KG1 (cell line): ENCODE measurements around the gene BLACAT1.

Experiments
- DNase-seq: peaks from one replicate; lab custom pipeline; 2025; lab: John Stamatoyannopoulos, UW

BLACAT1 gene

DNA sequence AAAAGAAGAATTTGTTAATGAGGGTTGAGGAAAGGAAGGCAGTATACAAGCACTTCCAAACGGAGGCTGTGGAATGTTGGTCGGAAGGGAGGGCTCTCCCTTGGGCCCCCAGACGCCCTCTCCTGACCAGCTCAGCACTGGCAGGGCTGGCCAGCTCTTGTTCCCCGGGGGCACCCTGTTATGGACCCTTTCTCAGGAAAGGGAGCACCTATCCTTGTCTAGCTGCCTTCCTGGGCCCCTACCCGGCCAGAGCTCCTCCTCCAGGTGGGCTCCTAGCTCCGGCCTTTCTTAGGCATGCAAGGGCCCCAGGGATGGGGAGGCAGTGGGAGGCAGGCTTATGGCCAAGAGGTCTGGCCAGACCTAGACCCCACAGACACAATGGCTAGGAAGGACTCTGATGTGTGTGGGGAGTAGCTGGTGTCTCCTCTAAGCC lies 926 bp downstream of the BLACAT1 start:
- no peak for DNase-seq

DNA sequence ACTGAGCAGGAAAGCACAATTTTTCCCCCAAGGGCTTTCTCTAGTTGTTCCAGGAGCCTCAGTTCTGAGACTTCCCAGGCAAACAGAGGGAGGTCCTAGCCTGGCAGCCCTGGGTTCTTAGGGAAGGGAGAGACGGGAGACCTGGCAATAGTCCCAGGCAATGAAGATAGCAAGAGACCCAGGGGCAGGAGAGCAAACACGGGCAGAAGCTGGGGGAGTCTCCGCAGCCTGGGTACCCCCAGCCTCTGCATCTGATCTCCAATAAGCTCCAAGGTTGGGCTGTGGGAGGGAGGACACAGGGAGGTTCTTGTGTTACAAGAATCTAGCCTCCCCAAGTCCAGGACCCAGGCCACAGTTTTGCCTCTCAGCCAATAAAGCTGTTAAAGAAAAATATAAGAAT lies 2.4 kb downstream of the BLACAT1 start:
- no peak for DNase-seq

DNA sequence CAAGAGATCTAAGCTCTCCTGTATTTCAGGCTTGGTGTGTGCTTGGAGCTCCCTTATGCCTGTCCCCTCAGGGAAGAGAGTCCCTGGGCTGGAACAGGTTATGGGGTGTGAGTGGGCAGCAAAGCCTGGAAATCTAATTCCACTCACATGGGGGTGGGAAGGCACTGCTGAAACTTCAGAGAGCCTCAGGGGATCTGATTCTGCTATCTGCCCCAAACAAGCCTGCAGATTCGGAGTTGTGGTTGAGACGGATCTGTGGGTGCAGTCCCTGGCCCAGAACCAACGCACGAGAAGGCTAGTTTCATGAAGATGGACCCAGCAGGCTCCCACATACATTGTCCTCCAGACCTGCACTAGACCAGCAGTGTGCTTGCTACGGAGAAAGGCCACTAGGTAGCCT lies 2.9 kb downstream of the BLACAT1 start:
- DNase-seq = no peak

DNA sequence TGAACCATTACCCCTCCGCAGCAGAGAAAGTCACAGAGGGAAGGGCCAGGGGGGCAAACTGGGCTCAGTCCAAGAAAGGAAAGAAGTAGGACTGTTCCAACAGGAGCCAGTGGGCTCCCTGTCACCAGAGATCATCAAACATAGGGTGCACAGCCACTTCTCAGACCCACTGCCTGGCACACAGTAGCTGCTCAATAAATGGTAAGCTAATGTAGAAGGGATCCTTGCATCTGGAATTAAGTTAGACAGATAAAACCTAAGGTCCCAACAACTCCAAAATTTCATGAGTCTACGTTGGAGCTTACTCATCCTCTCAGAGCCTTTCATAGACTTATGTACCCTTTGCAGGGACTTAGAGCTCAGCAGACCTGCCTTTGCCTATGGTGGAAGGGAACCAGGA lies 3.5 kb downstream of the BLACAT1 start:
- DNase-seq = no peak

DNA sequence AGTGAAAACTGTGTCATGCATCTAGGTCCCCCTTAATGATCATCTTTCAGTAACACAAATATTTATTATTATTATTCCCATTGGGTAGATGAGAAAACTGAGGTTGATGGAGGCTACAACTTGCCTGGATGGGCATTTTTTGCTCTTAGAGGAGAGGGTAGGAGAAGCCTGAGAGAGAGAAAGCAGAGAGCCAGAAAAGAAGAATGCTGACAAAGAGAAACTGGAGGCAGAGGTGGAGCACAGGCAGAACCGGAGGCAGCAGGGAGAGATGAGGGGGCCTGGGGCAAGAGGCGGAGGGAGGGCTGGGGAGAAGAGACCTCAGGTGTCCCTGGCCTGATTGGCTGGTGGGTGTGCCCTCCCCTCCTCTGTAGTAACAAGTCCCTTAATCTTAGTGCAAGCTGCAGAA lies 4.1 kb downstream of the BLACAT1 start:
- DNase-seq = no peak

DNA sequence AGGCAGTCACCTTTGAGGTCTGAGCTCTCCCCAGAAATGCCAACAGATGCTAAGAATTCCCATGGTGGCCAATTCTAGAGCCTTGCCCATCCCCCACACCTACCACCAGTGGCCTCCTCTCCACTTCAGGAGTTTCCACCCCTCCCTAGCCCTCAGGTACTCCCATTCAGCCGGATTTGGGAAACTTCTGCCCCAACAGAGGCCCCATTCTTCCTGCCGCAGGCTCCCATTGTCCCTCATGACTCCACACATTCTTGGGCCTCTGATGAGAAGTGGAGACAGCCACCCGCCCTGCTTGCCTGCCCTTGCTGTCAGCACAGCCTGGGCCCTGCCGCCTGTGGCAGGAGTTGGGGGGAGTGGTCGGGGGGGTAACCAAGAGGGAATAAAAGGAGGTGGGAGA lies 4.6 kb downstream of the BLACAT1 start:
- no peak for DNase-seq

DNA sequence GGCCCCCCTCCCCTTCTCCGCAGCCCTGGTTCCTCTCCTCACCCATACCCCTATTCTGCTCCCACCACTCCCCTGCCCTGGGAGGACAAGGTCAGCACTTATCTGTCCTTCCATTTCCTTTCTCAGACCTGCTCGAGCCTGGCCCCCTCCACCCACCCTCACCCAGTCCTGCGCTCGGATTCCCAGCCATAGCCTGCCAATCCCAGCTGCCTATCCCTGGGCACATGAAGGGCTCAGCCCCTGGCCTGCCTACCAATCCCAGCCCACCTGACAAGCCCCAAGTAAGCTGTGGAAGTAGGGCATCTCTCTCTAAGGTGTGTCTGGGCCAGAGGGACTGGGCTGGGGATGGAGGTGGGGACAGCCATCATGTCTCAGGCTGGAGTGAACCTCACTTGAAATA lies 5.4 kb downstream of the BLACAT1 start:
- no peak for DNase-seq

DNA sequence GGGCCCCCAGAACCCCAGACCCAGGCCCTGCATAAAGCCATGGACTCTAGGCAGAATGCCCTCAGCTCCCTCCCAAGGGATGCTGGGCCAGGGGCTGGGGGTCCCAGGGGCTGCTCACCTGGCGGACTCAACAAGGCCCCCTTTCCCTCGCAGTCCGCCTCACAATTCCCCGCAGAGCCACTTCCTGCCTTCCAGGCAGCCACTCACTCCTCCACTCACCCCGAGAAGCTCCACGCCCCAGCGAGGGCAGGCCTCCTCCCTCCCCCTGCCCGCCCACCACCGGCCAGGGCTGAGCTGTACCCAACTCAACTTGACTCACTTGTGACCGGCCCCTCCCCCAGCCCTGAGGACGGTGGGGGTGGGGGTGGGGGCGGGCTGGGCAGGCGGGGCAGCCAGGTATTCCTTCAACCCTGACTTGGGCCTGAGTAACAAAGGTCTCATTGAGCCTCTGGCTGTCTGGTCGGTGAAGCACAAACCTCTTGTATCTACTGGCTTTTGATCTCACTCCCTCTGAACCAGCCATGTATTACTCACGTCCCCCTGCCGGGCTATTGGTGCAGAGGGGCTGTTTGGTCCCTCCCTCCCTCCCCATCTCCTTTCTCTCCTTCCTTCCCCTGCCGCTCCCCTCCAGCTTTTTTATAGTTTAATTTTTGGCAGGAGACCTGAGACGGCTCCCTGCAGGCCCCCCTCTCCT lies 5.9 kb downstream of the BLACAT1 start:
- DNase-seq = no peak

DNA sequence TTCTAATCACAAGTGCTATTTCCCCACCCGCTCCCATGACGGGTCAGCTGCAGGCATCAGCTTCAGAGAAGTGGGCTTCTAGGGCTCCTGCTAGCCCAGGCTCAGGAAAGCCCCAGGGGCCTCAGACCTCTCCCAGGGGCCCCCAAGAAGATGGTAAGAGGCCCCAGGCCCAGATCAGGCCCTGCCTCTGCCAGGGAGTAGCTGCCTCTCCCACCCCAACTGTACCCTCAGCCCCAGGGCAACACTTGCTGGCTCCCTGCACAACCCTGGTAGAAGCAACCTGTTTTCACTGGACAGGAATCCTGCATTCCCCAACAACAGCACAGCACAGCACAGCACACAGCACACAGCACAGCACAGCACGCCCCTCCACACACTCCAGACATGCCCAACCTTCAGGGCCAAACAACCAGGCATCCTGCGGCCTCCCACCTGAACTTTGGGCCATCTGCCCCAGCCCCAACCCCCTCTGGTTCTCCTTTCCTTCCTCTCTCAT lies 6.5 kb downstream of the BLACAT1 start:
- no peak for DNase-seq

DNA sequence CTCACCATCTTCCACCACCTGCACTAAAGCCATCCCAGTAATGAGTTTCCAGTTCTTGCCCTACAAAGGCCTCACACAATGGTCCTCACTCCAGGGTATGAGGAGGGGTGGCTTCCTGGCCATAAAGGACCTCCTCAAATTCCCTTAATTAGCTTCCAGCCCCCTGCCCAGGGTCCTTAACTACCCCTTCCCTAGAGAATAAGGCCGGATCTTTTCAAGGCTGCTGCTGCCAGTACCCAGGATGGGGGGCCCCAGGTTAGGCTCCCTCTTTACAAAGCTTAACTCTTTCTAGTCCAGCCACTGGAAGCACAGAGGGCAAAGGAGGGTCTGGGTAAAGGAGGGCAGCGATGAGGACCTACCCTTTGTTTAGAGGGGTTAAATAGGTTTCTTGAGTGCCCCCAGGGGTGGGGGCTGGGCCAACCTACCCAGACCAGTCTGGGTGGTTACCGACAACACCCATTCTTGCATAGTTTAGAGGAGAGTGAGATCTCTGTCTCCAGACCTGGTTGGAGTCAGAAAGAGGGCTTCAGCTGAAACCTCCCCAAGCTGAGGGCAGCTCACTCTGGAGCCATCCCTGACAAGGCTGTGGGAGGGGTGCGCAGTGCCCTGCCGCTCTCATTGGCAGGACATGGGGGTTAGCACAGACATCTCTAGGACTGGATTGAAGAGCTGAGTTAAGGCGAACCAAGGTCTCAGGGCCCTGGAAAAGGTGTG lies 7.1 kb downstream of the BLACAT1 start:
- DNase-seq = no peak

DNA sequence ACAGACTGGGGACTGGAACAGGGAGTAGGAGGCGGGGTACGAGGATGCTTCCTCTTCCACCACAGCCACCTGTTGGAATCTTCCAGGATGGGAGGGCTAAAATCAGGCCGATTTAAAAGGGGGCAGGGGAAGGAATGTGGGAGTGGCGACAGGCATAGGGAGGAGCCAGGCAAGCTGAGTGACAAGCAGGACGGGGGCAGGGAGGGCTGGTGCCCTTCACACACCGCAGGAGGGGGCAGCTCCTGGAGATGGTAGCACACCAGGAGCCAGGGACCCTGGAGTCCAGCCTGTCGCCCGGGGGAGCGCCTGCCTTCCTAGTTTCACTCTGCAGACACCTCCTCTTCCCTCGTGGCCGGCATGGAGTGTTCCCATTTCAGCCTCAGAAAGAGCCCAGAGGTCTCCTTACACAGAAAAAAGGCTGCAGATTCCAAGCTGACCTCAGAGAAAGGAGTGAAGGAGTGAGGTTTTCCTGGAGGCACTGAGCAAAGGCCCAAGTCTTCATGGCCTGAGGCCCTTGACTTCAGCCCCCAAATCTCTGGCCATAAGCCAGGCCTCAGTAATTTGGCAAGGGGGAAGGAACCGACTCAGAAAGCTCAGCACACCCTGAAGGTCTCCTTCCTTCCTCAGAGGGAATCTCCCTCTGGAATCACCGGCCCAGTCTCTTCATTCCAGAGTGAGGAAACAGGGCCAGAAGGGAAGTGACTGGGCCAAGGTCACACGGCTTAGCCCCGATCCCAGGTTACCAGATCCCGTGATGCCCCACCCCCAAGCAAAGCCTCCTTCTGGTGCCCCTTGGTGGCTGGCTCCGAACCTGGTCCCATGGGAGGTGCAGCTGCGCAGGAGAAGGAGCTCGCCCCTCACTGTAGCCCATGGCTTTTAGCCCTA lies 8.1 kb downstream of the BLACAT1 start:
- DNase-seq = no peak

DNA sequence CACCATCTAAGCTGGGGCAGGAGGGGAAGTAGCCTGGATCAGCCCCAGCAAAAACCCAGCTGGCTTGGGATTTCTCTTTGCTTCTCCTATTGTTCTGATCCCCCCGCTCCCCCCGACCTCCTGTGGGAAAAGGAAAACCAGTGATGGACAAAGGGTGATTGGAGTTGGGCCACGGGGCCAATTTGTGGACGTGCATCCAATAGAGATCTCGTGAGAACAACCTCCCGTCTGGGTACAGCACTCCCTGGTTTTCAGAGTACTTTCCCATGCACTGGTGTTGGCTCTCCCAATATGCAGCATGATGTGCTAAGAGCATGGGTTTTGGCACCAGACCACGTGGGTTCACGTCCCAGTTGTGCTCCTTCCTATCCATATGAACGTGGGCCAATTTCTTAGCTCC lies 9.0 kb downstream of the BLACAT1 start:
- DNase-seq = no peak

DNA sequence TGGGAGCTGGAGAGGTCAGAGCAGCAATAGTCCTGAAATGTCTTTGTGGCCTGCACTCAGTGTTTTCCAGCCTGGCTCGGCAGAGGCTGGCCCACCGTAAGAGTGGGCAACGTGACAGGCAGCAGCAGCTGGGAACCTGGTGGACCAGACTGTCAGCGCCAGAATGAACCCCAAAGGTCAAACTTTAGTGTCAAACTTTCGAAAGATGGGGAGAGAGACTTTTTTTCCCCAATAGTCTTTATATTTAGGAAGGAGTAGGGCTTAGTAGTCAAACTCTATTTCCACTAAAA lies 10.3 kb downstream of the BLACAT1 start:
- no peak for DNase-seq

DNA sequence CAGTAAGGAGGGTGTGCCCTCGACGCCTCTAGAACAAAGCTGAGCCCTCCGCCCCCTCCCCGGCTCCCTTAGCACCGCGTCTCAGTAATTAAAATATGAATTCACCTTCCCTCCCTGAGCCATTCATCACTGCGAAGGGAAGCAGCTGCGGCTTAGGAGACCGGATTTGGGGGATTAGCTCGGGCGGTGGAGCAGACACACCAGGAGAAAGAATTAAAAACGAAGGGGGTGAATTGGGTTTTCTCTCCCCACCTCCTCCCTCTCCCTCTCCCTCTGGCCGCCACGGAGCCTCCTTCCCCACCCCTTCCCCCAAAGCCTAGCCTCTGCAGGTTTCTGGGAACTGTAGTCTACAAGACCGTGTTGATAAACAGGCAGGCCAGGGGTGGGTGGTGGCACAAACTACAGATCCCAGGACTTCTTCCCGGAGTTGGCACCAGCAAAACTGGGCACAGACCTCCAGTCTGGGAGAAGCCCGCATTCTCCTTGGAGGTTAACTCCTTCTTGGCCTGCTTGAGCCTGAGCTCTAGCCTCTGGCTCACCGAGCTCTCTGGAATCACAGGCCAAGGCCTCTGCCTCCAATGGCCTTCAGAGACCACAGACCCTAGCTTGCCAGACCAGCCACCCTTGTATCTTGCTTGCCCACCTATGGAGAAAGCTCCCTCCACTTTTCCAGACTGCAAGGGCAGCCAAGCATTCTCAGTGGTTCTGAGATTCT lies 10.8 kb downstream of the BLACAT1 start:
- DNase-seq = no peak

DNA sequence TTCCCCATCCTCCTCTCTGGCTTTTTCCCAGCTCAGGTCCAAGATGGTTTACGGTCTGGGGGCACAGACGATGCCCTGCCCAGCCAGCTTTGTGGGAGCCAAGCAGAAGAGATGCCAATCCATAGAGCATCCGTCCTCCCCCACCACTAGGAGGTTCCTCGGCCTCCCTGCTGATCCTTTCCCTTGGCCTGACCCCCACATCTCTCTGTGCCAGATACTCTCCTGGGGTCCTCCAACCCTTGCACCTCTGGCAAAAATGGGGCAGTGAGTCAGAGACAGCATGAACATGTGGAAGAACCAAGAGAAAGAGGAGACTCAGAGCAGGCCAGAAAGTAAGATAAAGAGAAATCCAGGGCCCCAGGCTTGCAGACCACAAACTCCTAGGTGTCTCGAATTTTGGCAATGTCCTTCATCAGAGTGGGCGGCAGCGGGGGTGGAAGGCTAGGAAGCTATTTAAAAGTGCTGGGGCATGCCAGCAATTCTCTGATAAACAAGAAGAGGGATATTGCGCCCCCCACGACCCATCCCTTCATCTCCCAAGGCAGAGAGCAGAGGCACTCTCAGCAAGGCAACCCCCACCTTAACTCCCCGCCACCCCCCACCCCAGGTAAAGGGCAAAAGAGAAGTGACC lies 11.4 kb downstream of the BLACAT1 start:
- DNase-seq = no peak

DNA sequence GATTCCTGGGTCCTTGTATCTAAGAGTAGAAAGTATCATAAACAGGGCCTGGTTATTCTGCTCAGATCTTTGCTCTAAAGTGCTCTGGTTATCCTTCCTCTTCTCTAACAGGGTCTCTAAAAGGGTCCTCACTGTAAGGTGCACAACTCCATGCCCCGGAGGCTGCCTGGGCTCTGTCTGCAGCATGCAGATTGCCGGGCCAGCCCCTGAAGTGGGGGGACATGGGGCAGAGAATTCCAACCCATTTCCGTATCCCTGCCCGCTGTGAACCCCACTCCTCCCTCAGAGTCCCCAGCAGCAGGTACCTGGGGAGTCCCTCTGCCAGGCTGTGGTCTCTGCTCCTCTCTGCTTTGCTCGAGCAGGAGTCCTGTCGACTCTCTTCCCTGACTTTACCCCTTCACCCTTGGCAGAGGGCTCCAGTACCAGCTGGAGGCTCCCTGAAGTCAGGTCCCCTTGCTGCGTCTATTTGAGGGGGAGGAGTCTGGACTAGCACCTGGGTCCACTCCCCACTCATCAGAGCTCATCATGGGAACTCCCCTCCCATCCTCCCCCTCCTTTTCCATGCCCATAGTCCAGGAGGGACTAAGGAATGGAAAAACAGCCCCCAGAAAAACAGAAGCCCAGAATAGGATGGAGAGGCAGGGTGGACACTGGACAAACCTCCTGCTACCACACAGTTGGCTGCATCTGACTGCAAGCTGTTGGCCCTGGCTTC lies 12.1 kb downstream of the BLACAT1 start:
- no peak for DNase-seq

DNA sequence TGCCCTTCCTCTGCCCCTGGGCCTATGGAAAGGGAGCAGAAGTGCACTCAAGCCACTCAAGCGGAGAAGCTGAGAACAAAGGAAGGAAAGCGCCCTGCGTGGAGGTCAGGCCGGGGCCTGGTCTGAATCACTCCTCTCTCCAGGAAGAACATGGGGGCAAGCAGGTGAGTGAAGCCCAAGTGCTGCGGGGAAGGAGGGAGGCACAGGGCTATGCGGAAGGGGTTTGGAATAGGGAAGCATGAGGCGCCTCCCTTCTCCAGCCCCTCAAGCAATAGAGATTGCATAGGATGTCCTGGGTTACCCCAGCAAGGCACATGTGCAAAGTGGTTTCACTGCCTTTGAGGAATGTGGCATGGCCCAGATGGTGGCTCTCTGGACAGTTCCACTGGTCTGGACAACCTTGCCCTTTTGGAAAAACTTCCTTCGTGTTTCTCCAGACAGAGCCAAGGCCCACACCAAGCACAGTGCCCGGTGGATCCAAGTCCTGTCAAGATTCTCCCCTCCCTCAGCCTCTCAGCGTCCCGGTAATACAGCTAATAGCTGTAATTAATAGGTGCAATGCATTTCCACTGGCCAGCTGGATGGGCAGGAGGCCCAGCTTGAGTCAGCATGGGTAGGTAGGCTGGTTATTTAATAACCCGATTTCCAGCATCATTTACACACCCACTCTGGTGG lies 13.7 kb downstream of the BLACAT1 start:
- no peak for DNase-seq

DNA sequence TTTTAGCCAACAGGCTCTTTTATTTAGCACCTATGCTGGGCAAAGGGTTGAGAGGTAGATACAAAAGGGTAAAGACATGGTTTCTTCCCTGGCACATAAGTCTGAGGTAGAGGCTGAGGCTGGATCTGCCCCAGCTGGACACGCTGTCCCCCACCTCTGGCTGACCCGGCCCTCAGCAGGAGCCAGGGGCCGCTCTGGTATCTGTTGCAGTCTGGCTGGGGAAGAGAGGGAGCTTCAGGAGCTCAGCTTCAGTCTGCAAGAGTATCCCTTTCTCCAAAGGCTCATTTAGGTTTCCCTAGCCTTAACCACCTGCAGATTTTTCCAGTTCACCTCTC lies 14.2 kb downstream of the BLACAT1 start:
- no peak for DNase-seq

DNA sequence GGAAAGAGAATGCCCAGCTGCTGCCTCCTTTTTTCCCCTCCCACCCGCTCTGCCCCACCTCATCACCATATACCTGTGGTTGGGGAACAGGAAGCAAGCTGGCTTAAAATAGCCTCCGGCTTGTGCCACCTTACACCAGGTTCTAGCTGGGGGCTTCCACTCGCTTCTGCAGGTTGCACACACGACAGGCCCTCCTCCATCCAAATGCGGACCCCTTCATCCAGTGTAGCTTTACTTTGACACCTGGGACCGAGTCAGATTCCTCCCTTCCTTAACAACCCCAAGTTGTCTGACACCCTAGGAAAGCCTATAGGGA lies 14.6 kb downstream of the BLACAT1 start:
- no peak for DNase-seq

DNA sequence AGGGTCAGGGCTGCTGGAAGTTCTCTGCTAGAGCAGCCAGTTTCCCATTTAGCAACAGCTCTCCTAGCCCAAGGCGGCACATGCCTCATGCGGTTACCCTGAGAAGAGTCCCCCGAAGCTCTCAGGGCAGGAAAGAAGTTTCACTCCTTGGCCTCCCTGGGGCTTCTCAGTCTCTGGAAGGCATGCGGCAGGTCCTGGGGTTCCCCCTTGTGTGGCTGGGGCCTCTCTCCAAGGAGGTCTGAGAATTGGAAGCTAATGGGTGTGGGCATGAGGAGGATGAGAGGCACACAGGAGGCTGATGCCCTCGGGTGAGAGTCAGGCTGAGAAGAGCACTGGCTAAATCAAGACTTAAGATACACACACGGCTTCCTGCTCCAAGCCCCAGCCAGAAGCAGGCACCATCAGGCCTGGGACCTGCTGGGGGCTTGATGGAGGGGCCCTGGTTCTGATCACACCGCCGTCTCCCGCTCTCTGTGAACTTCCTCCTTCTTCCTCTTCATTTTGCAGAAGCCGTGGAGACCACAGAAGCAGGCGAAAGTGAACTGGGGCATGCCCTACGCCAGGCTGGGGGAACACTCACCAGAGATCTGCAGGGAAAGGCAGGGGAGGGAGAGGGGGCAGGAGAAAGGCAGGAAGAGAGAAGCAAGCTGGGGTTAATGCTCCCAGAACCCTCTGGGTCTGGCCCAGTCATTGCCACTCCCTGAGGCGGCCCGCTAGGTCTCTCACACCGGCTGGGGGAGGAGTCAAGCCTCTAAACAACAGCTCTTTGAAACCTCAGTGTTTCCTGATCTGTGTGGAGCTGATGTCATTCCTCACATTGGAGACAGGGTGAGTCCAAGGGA lies 15.1 kb downstream of the BLACAT1 start:
- no peak for DNase-seq
